T-cell (primary cell): ENCODE measurements around the gene SPEG. TPM values are rescaled to one million over a fixed set of nuclear protein-coding genes. Genes with fewer than 3 reads are reported as not detected.
"Not testable (repeated sequence)": the region's sequence is repeated elsewhere in the genome, so short reads cannot be mapped to it uniquely, and the experiment has no call there.

Experiments
- ATAC-seq, 4 experiments: fragments of 200-7000 bp in 3 of 4; fragments of 150-1000 bp in 1 of 4; cut with Tn5 transposase; replicated peaks in 1 of 4; 1 replicate in 3 of 4; 2 replicates in 1 of 4; pipeline ENCODE4 v1.10.0; 2021; ENCODE audit warnings: moderate library complexity in 3 of 4, mild to moderate bottlenecking in 2 of 4, moderate number of reproducible peaks in 1 of 4
- CTCF ChIA-PET, 2 donors: fragments of 300-600 bp; sonication (Branson Sonifier 250); formaldehyde crosslinking; loops; one replicate each; lab custom pipeline; 2022; ENCODE audit warnings: antibody characterized with exemption in 2 of 2; lab: Charles Lee
- POLR2A ChIA-PET, 2 donors: fragments of 300-600 bp; sonication (Branson Sonifier 250); formaldehyde crosslinking; loops; one replicate each; lab custom pipeline; 2022; ENCODE audit warnings: antibody characterized with exemption in 2 of 2; lab: Charles Lee
- DNase-seq, 35 experiments: peaks; one replicate each; pipeline versions ENCODE4 v3.0.0 to v3.0.0-alpha.2; 2013 to 2023
- H3K27ac ChIP-seq: one replicate; pipeline ENCODE4 v1.5.1; 2013; ENCODE audit warnings: low read length
- H3K27me3 ChIP-seq, 2 experiments: replicated peaks in 1 of 2; 1 replicate in 1 of 2; 2 replicates in 1 of 2; pipeline versions ENCODE4 v1.6.1 to v1.7.0; 2013; ENCODE audit warnings: low read length in 1 of 2, mixed read lengths in 1 of 2; ENCODE audit not compliant: control insufficient read depth in 2 of 2, insufficient read depth in 2 of 2; ENCODE audit errors: extremely low read depth in 1 of 2
- H3K36me3 ChIP-seq, 2 donors: 1 replicate in 1 of 2; 2 replicates in 1 of 2; pipeline versions ENCODE4 v1.6.1 to v1.7.0; 2013; ENCODE audit warnings: low read length in 1 of 2; ENCODE audit not compliant: control insufficient read depth in 2 of 2, insufficient read depth in 1 of 2; ENCODE audit errors: extremely low read depth in 1 of 2
- H3K4me1 ChIP-seq, 2 experiments: 1 replicate in 1 of 2; 2 replicates in 1 of 2; pipeline versions ENCODE4 v1.6.1 to v1.7.0; 2013; ENCODE audit warnings: low read length in 2 of 2, mixed read lengths in 1 of 2; ENCODE audit not compliant: insufficient read depth in 2 of 2, control insufficient read depth in 1 of 2; ENCODE audit errors: extremely low read depth in 1 of 2
- H3K4me3 ChIP-seq, 2 donors: 1 replicate in 1 of 2; 2 replicates in 1 of 2; pipeline versions ENCODE4 v1.5.1 to v1.7.0; 2013; ENCODE audit warnings: mild to moderate bottlenecking in 2 of 2, low read length in 1 of 2, moderate library complexity in 1 of 2; ENCODE audit not compliant: control insufficient read depth in 1 of 2; ENCODE audit errors: extremely low read depth in 1 of 2
- H3K9me3 ChIP-seq: 2 replicates; pipeline ENCODE4 v1.7.0; 2013
- H3K27ac Mint-ChIP-seq, 2 donors: one replicate each; pipeline ENCODE4 v1.8.0; 2020 to 2021; ENCODE audit warnings: mild to moderate bottlenecking in 2 of 2, mixed read lengths in 2 of 2
- H3K27me3 Mint-ChIP-seq, 2 donors: one replicate each; pipeline ENCODE4 v1.8.0; 2021 to 2022; ENCODE audit warnings: mixed read lengths in 2 of 2
- H3K36me3 Mint-ChIP-seq: one replicate; pipeline ENCODE4 v1.8.0; 2021; ENCODE audit warnings: mixed read lengths
- H3K4me1 Mint-ChIP-seq, 3 donors: one replicate each; pipeline ENCODE4 v1.8.0; 2020 to 2022; ENCODE audit warnings: mixed read lengths in 3 of 3, mild to moderate bottlenecking in 1 of 3
- H3K4me3 Mint-ChIP-seq, 3 donors: one replicate each; pipeline ENCODE4 v1.8.0; 2020 to 2022; ENCODE audit warnings: mild to moderate bottlenecking in 3 of 3, mixed read lengths in 3 of 3, moderate library complexity in 3 of 3
- H3K9me3 Mint-ChIP-seq, 3 donors: one replicate each; pipeline ENCODE4 v1.8.0; 2020 to 2022; ENCODE audit warnings: mixed read lengths in 3 of 3
- WGBS: methylation state at CpG from one replicate; pipeline ENCODE4 v1.1.5; 2013; ENCODE audit warnings: missing lambda C conversion rate; ENCODE audit not compliant: insufficient coverage; 5-methylcytosine and 5-hydroxymethylcytosine counted together
- total RNA-seq, 35 experiments: library from RNA in 6 of 35; stranded (reverse) in 6 of 35; fragments of 120-200 nt in 1 of 35; gene quantifications; one replicate each; pipeline versions ENCODE4 v1.2.1 to v1.2.4 and lab custom pipeline; 2013 to 2026

The SPEG gene
- total RNA-seq, 5 donors from 2014 or later (not counting 1 experiment from before 2014, with no cell fraction given) = 13.8 to 23.9 (median 18.9) TPM

- H3K4me1 Mint-ChIP-seq, H3K4me3 Mint-ChIP-seq, H3K27ac Mint-ChIP-seq, H3K9me3 ChIP-seq, DNase-seq, H3K4me3 ChIP-seq, H3K4me1 ChIP-seq, H3K36me3 ChIP-seq, H3K9me3 Mint-ChIP-seq, ATAC-seq, H3K36me3 Mint-ChIP-seq, POLR2A ChIA-PET, H3K27ac ChIP-seq: not testable (repeated sequence)
- 64% methylated on average over 1 of the region's 5 CpGs for WGBS
- CTCF ChIA-PET = interaction anchor here in 1 of 2 donors (0.7 kb wide), 1 partner anchor 616 kb away, joined by 3 read pairs; no protein-coding TSS in a partner anchor
- peaks cover 5 to 21% of the 10 kb centered on the region in 2 donors for H3K27me3 Mint-ChIP-seq
- peaks cover 0 to 57% of the 10 kb centered on the region in 2 experiments for H3K27me3 ChIP-seq
These were observed 27.3 kb upstream of the SPEG start for GRCh38 chr2:219407343-219407742.

GRCh38 chr2:219408204-219408603 is 26.4 kb upstream of the SPEG start:
- no peak for DNase-seq
- Histone ChIP-seq H3K4me1 (no peaks in the 10 kb centered on the region), H3K9me3 (no peaks in the 10 kb centered on the region), H3K36me3 (no peaks in the 10 kb centered on the region), H3K4me3 (no peak overlapping the region), H3K27me3 (peaks cover 0 to 55% of the 10 kb centered on the region in 2 experiments), H3K27ac (no peak overlapping the region)
- peaks cover 0 to 2% (median 0%) of the 10 kb centered on the region in 3 donors for H3K9me3 Mint-ChIP-seq
- no peaks in the 10 kb centered on the region for H3K36me3 Mint-ChIP-seq
- H3K27ac Mint-ChIP-seq = no peak overlapping the region
- no peaks in the 10 kb centered on the region for H3K4me1 Mint-ChIP-seq
- ATAC-seq = no peak
- ChIA-PET CTCF (no interaction called here), POLR2A (interaction anchor here in 1 of 2 donors (0.5 kb wide), 1 partner anchor 55 kb away, joined by 3 read pairs; no protein-coding TSS in a partner anchor)
- H3K4me3 Mint-ChIP-seq = no peak overlapping the region
- 64% methylated on average over 4 of the region's 5 CpGs for WGBS
- peaks cover 10 to 24% of the 10 kb centered on the region in 2 donors for H3K27me3 Mint-ChIP-seq

GRCh38 chr2:219408631-219409030 is 26.0 kb upstream of the SPEG start:
- Mint-ChIP-seq H3K27ac (no peak overlapping the region), H3K4me1 (no peaks in the 10 kb centered on the region), H3K27me3 (peaks cover 10 to 26% of the 10 kb centered on the region in 2 donors), H3K4me3 (no peak overlapping the region), H3K36me3 (no peaks in the 10 kb centered on the region), H3K9me3 (peaks cover 0 to 2% (median 0%) of the 10 kb centered on the region in 3 donors)
- H3K27me3 ChIP-seq = peaks cover 0 to 58% of the 10 kb centered on the region in 2 experiments
- CTCF ChIA-PET = no interaction called here
- no peaks in the 10 kb centered on the region for H3K9me3 ChIP-seq
- DNase-seq (no peak), ATAC-seq (no peak)
- POLR2A ChIA-PET = interaction anchor here in 1 of 2 donors (0.5 kb wide), 1 partner anchor 55 kb away, joined by 3 read pairs; no protein-coding TSS in a partner anchor
- no peak overlapping the region for H3K27ac ChIP-seq
- WGBS = 83% methylated on average over 3 of the region's 8 CpGs
- H3K4me3 ChIP-seq = no peak overlapping the region
- H3K36me3 ChIP-seq = no peaks in the 10 kb centered on the region
- no peaks in the 10 kb centered on the region for H3K4me1 ChIP-seq

GRCh38 chr2:219409619-219410018 is 25.0 kb upstream of the SPEG start:
- no peaks in the 10 kb centered on the region for H3K36me3 ChIP-seq
- peaks cover 0 to 53% of the 10 kb centered on the region in 2 experiments for H3K27me3 ChIP-seq
- no peak overlapping the region for H3K27ac ChIP-seq
- Mint-ChIP-seq H3K27me3 (peaks cover 16 to 29% of the 10 kb centered on the region in 2 donors), H3K4me1 (no peaks in the 10 kb centered on the region), H3K36me3 (no peaks in the 10 kb centered on the region), H3K4me3 (no peak overlapping the region), H3K27ac (no peak overlapping the region), H3K9me3 (peaks cover 0 to 2% (median 0%) of the 10 kb centered on the region in 3 donors)
- H3K9me3 ChIP-seq = no peaks in the 10 kb centered on the region
- CTCF ChIA-PET = no interaction called here
- H3K4me1 ChIP-seq = no peaks in the 10 kb centered on the region
- H3K4me3 ChIP-seq = no peak overlapping the region
- ATAC-seq = no peak
- 85% methylated on average over 5 of the region's 5 CpGs for WGBS
- POLR2A ChIA-PET = no interaction called here
- no peak for DNase-seq

GRCh38 chr2:219410390-219410789 is 24.3 kb upstream of the SPEG start:
- H3K27me3 ChIP-seq = peaks cover 0 to 47% of the 10 kb centered on the region in 2 experiments
- H3K27ac Mint-ChIP-seq = no peak overlapping the region
- H3K9me3 ChIP-seq = no peaks in the 10 kb centered on the region
- no peak overlapping the region for H3K4me3 ChIP-seq
- H3K4me1 Mint-ChIP-seq = no peaks in the 10 kb centered on the region
- CTCF ChIA-PET = interaction anchor here (0.6 to 0.9 kb wide), 4 partner anchors 20 to 189 kb away, joined by 3 to 5 read pairs (median 4); no protein-coding TSS in a partner anchor
- H3K27ac ChIP-seq = no peak overlapping the region
- peaks cover 20 to 29% of the 10 kb centered on the region in 2 donors for H3K27me3 Mint-ChIP-seq
- H3K4me1 ChIP-seq = no peaks in the 10 kb centered on the region
- no peak overlapping the region for H3K4me3 Mint-ChIP-seq
- DNase-seq (no peak), ATAC-seq (no peak)
- WGBS = 86% methylated on average over 5 of the region's 8 CpGs
- POLR2A ChIA-PET = no interaction called here
- peaks cover 0 to 2% (median 0%) of the 10 kb centered on the region in 3 donors for H3K9me3 Mint-ChIP-seq
- no peaks in the 10 kb centered on the region for H3K36me3 Mint-ChIP-seq
- H3K36me3 ChIP-seq = no peaks in the 10 kb centered on the region

- ChIA-PET CTCF (no interaction called here), POLR2A (no interaction called here)
- Histone ChIP-seq H3K36me3 (no peaks in the 10 kb centered on the region), H3K9me3 (no peaks in the 10 kb centered on the region), H3K4me1 (peaks cover 2 to 5% of the 10 kb centered on the region in 2 experiments), H3K27ac (no peak overlapping the region), H3K4me3 (no peak overlapping the region), H3K27me3 (peaks cover 7 to 56% of the 10 kb centered on the region in 2 experiments)
- 80% methylated on average over 3 of the region's 4 CpGs for WGBS
- DNase-seq = no peak
- Mint-ChIP-seq H3K9me3 (peaks cover 0 to 2% (median 0%) of the 10 kb centered on the region in 3 donors), H3K27ac (no peak overlapping the region), H3K36me3 (no peaks in the 10 kb centered on the region), H3K27me3 (peaks cover 25 to 33% of the 10 kb centered on the region in 2 donors), H3K4me3 (no peak overlapping the region), H3K4me1 (peaks cover 0 to 2% (median under 1%) of the 10 kb centered on the region in 3 donors)
- ATAC-seq = no peak
These were observed 19.8 kb upstream of the SPEG start for GRCh38 chr2:219414857-219415256.
